Inferior parietal cortex (tissue), 1 donor: ENCODE measurements around the gene ACSF3.
"Not testable (repeated sequence)": the region's sequence is repeated elsewhere in the genome, so short reads cannot be mapped to it uniquely, and the experiment has no call there.

ENCODE experiments used
- DNase-seq: peaks from one replicate; pipeline ENCODE4 v3.0.0-alpha.2; 2016; ENCODE audit errors: extremely low spot score

The ACSF3 gene

GRCh38 chr16:89160977-89161701 lies 67.5 kb downstream of the ACSF3 start:
- DNase-seq, result no peak

DNA sequence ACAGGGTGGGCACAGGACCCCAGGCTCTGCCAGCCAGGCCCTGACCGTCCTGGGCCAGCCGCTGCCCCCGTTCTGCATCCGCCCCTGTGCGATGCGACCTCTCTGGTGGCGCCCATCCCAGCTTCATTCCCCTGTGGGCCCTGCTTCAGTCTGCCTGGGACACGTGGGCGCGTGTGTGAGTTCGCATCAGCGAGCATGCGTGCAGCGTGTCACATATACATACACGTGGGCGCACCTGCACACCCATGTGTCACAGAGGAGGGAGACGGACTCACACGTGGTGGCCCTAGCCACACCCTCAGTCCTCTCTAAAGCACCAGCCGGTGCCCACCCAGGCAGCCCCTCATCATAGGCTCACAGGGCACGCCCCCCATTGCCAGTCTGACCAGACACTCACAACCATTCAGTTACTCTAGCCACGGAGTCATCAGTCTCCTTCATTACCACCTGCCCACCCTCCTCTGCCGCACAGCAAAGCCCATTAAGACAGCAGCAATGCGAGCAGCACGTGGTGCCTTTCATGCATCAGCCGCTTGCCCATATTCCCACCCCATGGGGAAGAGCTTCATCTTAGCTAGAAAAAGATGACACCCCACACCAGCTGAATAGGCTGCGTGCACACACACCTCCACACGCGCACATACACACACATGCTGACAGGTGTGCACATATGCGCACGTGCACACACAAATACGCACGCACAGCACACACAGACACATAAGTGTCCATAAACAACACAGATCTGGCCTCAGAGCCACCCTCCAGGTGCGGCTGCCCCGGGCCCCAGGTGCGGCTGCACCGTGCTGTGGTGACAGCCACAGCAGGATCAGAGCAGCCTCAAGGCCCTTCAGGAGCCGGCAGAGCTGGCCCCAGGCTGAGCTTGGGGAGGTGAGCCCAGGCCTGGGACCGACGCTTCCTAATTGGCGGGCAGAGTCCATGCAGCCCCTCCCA lies 68.4 kb downstream of the ACSF3 start:
- no peak for DNase-seq

DNA sequence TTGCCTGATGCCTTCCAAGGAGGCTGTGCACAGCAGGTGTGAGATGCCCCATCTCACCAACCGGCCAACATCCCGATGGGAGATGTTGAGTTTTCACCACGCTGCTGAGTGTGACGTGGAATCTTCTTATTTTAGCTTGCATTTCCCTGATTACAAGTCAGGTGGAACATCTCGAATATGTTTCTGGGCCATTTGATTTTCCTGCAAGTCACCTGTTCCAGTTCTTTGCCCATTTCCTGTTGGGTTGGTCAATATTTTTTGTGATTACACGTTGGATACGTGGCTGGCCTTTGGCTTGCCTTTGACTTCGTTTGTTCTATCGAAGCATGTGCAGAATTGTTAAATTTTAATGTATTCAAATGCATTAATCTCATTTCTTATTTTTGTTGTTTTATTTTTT lies 69.6 kb downstream of the ACSF3 start:
- no peak for DNase-seq

- DNase-seq, result no peak
Measured at GRCh38 chr16:89164436-89164835, 70.8 kb downstream of the ACSF3 start.

DNA sequence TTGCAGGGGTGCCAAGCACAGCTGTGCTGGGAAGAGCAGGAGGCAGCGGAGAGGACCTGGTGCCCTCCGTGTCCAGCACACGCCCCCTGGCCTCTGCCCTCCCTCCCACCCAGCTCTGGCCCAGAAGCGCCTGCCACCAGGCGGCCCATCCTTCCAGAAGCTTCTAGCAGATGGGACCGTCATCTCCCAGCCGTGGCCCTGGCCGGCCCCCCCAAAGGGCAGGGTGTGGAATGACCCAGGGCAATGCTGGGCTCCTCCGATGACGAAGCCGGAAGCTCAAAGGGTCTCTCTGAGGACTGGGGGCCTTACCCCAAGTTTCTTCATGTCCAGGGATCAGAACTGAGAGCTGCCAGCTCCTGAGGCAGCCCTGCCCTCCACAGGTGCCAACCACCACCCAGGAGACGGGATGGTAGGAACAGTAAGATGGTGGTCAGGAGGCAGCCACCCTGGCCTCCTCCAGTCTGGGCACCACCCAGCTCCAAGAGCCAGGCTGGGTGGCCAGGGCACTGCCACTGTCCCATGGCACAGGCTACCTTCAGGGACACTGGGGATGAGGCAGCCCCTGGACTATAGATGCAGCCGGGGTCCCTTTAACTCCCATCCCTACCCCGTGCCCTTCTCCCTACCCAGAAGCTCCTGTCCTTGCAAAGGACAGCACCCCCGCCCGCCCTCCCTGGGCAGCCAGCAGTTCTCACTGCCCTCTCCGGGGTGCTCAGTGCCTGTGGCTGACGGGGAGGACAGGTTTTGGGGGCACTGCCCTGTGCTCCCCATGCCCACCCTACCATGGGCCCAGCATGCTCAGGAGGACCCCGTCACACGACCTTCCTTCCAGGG lies 71.4 kb downstream of the ACSF3 start:
- no peak for DNase-seq

GRCh38 chr16:89165681-89165979 lies 72.0 kb downstream of the ACSF3 start:
- not testable (repeated sequence) for DNase-seq

DNA sequence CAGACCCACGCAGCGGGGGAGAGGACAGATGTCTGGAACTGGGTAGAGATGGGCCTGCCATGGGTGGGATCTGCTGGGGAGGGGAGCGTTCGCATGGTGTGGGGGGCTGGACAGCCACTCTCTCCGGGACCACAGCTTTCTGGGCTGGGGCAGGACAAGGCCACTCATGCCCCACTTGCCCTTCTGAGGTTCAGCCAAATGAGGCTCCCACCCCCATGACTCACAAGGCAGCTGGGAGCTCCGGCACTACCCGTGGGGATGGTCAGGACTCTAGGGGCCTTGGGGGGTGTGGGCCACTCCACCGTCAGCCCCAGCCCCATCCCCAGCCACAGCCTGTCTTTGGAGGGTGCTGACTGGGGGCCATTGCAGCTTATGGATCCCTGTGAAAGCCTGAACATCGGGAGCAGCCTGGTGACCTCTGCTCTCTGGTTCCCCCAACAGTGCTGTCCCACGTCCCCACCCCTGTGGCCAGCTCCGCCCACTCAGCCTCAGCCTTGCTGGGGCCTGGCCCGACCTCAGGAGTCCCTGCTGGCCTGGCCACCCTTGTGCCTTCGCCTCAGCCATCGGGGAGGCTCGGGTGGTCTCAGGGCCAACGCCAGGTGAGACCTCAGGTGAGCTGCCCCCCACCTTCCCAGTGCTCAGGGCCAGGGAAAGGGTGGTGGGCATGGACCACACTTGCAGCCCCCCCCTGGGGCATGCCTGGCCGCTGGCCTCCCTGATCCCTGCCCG lies 73.2 kb downstream of the ACSF3 start:
- DNase-seq, result no peak

DNA sequence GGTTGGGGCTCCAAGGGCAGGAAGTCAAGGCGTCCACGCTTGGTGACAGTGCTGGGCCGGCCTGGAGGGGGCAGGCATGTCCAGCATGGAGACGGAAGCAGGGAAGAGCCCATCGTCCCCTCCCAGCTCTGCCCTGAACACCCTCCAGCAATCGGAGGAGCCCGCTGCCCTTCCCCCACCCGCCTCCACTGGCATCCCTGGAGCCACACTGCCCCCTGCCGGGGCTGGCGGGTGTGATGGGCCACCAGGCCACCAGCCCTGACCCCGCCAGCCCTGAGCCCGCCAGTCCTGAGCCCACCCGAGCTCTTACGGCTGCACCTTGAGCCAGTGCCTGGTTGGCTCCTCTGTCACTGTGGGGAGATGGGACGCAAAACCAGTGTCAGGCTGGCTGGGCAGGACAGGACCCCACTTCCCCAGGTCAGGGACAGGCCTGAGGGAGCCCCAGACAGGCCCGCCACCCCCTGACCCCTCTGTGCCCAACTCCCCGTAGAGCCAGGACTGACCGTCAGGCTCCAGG lies 73.8 kb downstream of the ACSF3 start:
- peak; percentile 68 for DNase-seq

GRCh38 chr16:89168381-89169189 lies 74.9 kb downstream of the ACSF3 start:
- no peak for DNase-seq

- no peak for DNase-seq
Measured at GRCh38 chr16:89169778-89170177, 76.1 kb downstream of the ACSF3 start.

GRCh38 chr16:89170346-89171215 lies 76.9 kb downstream of the ACSF3 start:
- DNase-seq, result no peak

DNA sequence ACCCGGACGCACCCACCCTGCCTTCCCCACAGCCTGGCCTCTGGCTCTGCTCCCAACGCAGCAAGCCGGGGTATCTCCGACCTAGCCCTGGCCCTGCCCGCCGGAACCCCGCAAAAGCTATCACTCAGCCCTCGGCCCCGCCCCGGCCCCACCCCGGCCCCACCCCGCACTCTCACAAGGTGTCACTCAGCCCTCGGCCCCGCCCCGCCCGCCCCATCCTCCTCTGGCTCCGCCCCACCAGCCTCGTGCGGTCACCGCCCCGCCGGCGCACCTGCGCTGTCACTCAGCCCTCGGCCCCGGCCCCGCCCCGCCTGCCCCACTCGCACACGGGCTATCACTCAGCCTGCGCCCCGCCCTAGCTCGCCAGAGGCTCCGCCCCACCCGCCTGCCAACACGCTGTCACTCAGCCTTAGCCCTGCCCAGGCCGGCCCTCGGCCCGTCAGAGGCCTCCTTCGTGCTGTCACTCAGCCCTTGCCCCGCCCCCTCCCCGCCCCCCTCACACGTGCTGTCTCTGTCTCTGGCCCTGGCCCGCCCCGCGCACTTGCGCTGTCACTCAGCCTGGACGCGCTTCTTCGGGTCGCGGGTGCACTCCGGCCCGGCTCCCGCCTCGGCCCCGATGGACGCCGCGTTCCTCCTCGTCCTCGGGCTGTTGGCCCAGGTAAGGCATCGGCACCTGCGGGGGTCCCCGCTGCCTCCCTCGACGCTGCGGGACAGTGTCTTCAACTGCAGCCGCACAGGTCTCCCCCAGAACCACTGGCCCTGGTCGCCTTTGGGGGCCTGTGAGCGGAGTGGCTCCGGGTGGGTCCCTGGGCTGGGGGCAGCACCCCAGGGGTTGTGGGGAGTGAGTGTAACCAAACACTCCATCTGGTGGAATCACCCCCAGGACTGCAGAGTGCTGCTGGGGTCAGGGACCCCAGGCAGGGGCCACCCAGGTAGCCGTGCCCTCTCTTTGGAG lies 77.8 kb downstream of the ACSF3 start, which contains the start of gene CDH15:
CDH15 (plus strand) TSS at position 533 of the 955 bp plus-strand sequence; CDS start at position 617, 84 bp downstream.
- DNase-seq, result peak; percentile 63

GRCh38 chr16:89172171-89172527 lies 78.5 kb downstream of the ACSF3 start:
- no peak for DNase-seq

- DNase-seq, result no peak
Measured at GRCh38 chr16:89172528-89173173, 79.0 kb downstream of the ACSF3 start.

- DNase-seq, result no peak
Measured at GRCh38 chr16:89173174-89173921, 79.7 kb downstream of the ACSF3 start.

DNA sequence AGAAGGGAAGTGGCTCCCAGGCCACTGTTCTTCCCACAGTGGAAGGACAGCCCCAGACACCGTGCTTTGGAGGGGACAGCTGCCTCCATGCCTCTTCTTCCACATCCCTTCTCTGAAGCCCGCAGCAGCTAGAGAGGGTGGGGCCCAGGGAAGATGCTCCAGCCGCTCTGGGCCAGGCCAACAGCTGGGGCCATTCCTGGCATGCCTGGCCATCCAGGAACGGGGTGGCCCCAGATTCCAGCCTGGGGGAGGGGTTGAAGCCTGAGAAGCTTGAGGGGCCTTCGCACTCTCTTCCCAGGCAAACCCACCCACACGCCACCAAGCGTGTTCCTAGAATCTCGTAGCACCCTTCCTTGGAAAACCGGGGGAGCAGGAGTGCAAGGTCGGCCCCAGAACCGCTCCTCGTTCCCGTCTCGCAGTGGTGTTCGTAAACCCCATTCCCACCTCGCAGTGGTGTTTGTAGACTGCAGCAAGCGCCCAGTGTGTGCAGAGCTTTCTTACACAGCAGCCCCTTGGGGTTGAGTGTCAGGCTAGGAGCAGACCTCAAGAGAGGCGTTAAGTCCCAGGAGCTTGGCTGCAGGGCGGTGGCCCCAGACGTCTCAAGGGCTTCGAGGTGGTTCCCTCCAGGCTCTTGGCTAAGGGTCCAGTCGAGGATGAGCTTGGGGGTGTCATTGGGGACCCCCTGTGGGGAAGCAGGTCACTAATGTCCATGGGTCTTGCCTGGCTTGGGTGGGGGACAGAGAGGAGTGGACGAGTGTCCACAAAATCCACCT lies 80.6 kb downstream of the ACSF3 start:
- DNase-seq, result no peak
